ENCODE results near the gene BAIAP2L1. TPM values are rescaled to one million over a fixed set of nuclear protein-coding genes. Genes with fewer than 3 reads are reported as not detected.
"Not testable (repeated sequence)": the region's sequence is repeated elsewhere in the genome, so short reads cannot be mapped to it uniquely, and the experiment has no call there.

BAIAP2L1 gene
- 0.31 TPM for total RNA-seq

DNA sequence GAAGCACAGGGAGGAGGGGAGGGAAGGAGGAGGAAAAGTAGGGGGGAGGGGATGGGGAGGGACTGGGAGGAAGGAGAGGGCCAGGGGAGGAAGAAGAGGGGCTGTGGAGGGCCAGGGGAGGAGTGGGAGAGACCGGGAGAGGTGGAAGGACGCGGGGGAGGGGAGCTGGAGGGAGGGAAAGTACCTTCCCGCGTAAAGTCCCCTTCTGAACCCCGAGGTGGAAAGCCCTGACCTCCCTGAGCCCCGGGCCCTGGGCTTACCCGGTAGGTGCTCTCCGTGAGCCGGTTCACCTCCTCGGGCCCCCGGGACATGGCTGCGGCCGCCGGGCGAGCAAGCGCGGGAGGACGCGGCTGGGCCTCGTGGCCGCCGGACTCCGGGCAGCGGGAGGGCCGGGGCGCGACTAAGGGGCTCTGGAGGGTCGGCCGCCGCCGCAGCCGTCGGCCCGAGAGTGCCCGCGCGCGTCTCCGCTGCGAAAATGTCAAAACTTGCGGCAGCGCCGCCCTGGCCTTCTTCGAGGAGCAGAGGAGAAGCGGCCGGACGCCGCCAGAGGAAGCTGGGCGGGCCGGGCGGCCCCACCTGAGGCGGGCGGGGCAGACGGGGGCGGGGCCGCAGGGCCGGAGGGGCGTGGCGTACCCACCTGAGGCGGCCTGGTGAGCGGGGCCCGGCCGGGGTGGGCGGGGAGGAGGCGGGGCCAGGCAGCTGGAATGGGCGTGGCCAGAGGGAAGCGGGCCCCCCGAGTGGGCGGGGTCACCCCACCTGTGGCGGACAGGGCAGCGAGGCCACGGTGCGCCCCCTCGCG, at the start of gene BAIAP2L1:
Gene BAIAP2L1, minus strand, starts transcription at position 549 of the 799 bp plus-strand sequence. Its CDS starts 238 bp downstream, at position 311.
- Histone ChIP-seq H3K4me3 (ENCODE audit: low read length) (peak within 1 kb of the TSS; percentile 13), H3K4me1 (ENCODE audit: insufficient read depth, low read length) (peaks cover 9% of the 10 kb centered on the region), H3K27me3 (ENCODE audit: insufficient read depth, low read length) (peaks cover 32% of the 10 kb centered on the region), H3K9me3 (ENCODE audit: low read depth, low read length) (no peaks in the 10 kb centered on the region)

GRCh38 chr7:98448766-98449165, 47.9 kb upstream of the BAIAP2L1 start:
- H3K4me3 ChIP-seq (ENCODE audit: low read length), result no peak overlapping the region
- H3K4me1 ChIP-seq (ENCODE audit: insufficient read depth, low read length), result no peaks in the 10 kb centered on the region
- no peaks in the 10 kb centered on the region for H3K27me3 ChIP-seq (ENCODE audit: insufficient read depth, low read length)
- no peaks in the 10 kb centered on the region for H3K9me3 ChIP-seq (ENCODE audit: low read depth, low read length)

- H3K9me3 ChIP-seq (ENCODE audit: low read depth, low read length); H3K27me3 ChIP-seq (ENCODE audit: insufficient read depth, low read length); H3K4me1 ChIP-seq (ENCODE audit: insufficient read depth, low read length); H3K4me3 ChIP-seq (ENCODE audit: low read length): not testable (repeated sequence)
Measured at GRCh38 chr7:98440992-98441391, 40.1 kb upstream of the BAIAP2L1 start.

DNA sequence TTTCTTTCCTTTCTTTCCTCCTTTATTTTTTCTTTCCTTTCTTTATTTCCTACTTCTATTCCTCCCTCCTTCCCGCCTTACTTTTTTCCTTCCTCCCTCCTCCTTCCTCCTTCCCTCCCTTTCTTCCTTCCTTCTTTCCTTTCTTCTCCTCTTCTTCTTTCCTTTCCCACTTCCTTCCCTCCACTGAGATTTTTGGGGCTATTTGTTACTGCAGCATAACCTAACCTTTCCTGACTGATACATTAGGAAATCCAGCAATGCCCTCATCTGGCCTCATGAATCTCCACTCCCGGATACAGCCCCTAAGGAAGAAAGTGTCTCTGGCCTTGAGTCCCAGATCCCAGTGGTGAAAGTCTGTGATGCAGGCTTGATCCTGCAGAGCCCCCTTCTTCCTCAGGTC, 38.6 kb upstream of the BAIAP2L1 start:
- H3K4me1 ChIP-seq (ENCODE audit: insufficient read depth, low read length), result no peaks in the 10 kb centered on the region
- no peaks in the 10 kb centered on the region for H3K27me3 ChIP-seq (ENCODE audit: insufficient read depth, low read length)
- H3K4me3 ChIP-seq (ENCODE audit: low read length), result no peak overlapping the region
- no peaks in the 10 kb centered on the region for H3K9me3 ChIP-seq (ENCODE audit: low read depth, low read length)

GRCh38 chr7:98434087-98434486, 33.2 kb upstream of the BAIAP2L1 start:
- Histone ChIP-seq H3K4me1 (ENCODE audit: insufficient read depth, low read length) (no peaks in the 10 kb centered on the region), H3K27me3 (ENCODE audit: insufficient read depth, low read length) (no peaks in the 10 kb centered on the region), H3K9me3 (ENCODE audit: low read depth, low read length) (no peaks in the 10 kb centered on the region), H3K4me3 (ENCODE audit: low read length) (no peak overlapping the region)

- no peaks in the 10 kb centered on the region for H3K4me1 ChIP-seq (ENCODE audit: insufficient read depth, low read length)
- no peaks in the 10 kb centered on the region for H3K9me3 ChIP-seq (ENCODE audit: low read depth, low read length)
Measured at GRCh38 chr7:98429799-98430198, 28.9 kb upstream of the BAIAP2L1 start.

DNA sequence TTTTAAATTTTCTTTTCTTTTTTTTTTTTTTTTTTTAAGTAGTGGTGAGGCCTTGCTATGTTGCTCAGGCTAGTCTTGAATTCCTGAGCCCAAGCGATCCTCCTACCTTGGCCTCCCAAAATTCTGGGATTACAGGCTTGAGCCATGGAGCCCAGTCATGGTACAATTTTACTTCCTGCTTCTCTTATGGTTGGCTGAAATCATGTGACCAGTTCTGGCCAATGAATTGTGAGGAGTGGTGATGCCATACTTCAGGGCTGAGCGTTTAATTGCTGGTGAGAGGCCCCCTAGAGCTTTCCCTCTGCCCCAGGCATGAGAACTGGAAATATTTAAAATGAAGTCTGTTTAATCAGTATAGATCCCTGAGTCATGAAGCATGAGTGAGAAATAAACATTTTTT, 22.2 kb upstream of the BAIAP2L1 start:
- Histone ChIP-seq H3K4me3 (ENCODE audit: low read length) (no peak overlapping the region), H3K27me3 (ENCODE audit: insufficient read depth, low read length) (no peaks in the 10 kb centered on the region), H3K4me1 (ENCODE audit: insufficient read depth, low read length) (no peaks in the 10 kb centered on the region), H3K9me3 (ENCODE audit: low read depth, low read length) (no peaks in the 10 kb centered on the region)

More at GRCh38 chr7:98429799-98430198, 28.9 kb upstream of the BAIAP2L1 start:
- Histone ChIP-seq H3K27me3 (ENCODE audit: insufficient read depth, low read length) (no peaks in the 10 kb centered on the region), H3K4me3 (ENCODE audit: low read length) (no peak overlapping the region)

DNA sequence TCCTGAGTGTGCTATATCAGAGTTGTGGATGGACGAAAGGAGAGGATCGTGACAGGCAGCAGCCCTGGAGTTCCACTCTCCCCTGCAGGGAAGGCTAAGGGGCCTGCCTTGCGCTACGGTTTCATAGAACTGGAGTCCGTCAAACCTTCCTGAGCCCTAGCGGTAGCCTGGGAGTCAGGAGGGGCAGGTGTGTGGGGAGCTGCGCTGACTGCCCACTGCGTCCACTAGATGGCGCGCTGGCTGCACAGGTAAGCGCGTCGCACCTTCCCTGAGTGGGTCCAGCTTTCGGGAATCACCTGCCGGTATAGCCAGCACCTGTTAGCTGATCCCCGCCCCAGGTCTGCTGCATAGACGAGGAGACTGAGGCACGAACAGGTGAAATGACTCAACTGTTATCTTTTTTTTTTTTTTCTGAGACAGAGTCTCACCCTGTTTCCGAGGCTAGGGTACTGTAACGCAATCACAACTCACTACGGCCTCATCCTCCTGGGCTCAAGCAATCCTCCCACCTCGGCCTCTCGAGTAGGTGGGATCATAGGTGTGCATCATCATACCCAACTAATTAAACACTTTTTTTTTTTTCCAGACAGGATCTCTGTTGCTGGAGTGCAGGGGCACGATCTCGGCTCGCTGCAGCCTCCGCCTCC, 20.2 kb upstream of the BAIAP2L1 start:
- Histone ChIP-seq H3K4me3 (ENCODE audit: low read length) (no peak overlapping the region), H3K4me1 (ENCODE audit: insufficient read depth, low read length) (no peaks in the 10 kb centered on the region), H3K27me3 (ENCODE audit: insufficient read depth, low read length) (no peaks in the 10 kb centered on the region), H3K9me3 (ENCODE audit: low read depth, low read length) (no peaks in the 10 kb centered on the region)

DNA sequence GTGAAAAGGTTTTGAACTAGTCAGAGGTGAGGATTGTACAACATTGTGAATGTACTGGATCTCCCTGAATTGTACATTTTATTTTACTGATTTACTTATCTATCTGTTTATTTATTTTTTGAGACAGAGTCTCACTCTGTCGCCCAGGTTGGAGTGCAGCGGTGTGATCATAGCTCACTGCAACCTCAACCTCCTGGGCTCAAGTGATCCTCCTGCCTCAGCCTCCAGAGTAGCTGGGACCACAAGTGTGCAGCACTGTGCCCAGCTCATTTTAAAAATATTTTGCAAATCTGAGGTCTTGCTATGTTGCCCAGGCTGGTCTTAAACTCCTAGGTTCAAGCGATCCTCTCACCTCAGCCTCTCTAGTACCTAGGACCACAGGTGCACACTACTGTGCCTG, 19.1 kb upstream of the BAIAP2L1 start:
- H3K4me1 ChIP-seq (ENCODE audit: insufficient read depth, low read length); H3K9me3 ChIP-seq (ENCODE audit: low read depth, low read length); H3K4me3 ChIP-seq (ENCODE audit: low read length); H3K27me3 ChIP-seq (ENCODE audit: insufficient read depth, low read length): not testable (repeated sequence)

DNA sequence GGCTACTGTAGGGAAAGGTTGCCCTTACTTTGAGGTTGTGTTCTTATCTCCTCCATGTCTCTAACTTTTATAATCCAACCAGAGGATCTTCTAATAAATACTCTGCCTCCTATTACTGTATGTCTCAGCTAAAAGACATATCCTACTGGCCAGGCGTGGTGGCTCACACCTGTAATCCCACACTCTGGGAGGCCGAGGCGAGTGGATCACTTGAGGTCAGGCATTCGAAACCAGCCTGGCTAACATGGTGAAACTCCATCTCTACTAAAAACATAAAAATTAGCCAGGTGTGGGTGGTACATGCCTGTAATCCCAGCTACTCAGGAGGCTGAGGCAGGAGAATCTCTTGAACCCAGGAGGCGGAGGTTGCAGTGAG, 18.4 kb upstream of the BAIAP2L1 start:
- H3K4me3 ChIP-seq (ENCODE audit: low read length); H3K27me3 ChIP-seq (ENCODE audit: insufficient read depth, low read length); H3K4me1 ChIP-seq (ENCODE audit: insufficient read depth, low read length); H3K9me3 ChIP-seq (ENCODE audit: low read depth, low read length): not testable (repeated sequence)

- Histone ChIP-seq H3K27me3 (ENCODE audit: insufficient read depth, low read length) (no peaks in the 10 kb centered on the region), H3K4me3 (ENCODE audit: low read length) (no peak overlapping the region), H3K9me3 (ENCODE audit: low read depth, low read length) (no peaks in the 10 kb centered on the region), H3K4me1 (ENCODE audit: insufficient read depth, low read length) (no peaks in the 10 kb centered on the region)
Measured at GRCh38 chr7:98418636-98419315, 17.9 kb upstream of the BAIAP2L1 start.

DNA sequence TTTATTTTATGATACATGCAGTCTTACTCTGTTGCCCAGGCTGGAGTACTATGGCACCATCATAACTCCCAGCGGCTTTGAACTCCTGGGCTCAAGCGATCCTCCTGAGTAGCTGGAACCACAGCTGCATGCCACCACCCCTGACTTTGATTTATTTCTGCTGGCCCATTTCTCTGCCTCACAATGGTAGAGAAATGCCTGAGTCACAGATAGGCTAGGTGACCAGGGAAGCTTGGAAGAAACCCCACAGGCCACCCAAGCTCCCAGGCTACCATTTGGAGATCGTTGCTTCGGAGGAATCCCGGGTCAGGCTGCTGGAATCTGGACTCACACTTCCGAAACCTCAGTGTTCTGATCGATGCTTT, 17.4 kb upstream of the BAIAP2L1 start:
- Histone ChIP-seq H3K9me3 (ENCODE audit: low read depth, low read length) (no peaks in the 10 kb centered on the region), H3K4me1 (ENCODE audit: insufficient read depth, low read length) (no peaks in the 10 kb centered on the region), H3K4me3 (ENCODE audit: low read length) (no peak overlapping the region), H3K27me3 (ENCODE audit: insufficient read depth, low read length) (no peaks in the 10 kb centered on the region)

DNA sequence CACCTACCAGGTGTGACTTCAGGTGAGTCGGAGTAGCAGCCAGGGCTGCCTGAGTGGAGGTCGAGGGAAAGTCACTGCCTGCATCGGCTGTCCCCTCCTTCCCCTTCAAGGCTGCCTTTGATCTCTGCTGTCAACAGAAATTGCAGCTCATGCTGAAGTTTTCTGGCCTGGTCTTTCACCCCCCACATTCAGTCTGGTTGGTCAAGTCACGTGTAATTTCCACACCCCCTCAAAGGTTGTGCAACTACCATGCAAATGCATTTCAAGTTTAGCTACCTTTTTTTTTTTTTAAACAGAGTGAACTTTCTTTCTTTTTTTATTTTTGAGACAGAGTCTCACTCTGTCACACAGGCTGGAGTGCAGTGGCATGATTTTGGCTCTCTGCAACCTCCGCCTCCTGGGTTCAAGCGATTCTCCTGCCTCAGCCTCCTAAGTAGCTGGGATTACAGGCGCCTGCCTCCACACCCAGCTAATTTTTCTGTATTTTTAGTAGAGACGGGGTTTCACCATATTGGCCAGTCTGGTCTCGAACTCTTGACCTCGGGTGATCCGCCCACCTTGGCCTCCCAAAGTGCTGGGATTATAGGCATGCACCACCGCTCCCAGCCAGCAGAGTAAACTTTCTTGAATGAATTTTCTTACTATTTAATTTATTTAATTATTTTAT, 16.8 kb upstream of the BAIAP2L1 start:
- H3K4me3 ChIP-seq (ENCODE audit: low read length); H3K9me3 ChIP-seq (ENCODE audit: low read depth, low read length); H3K4me1 ChIP-seq (ENCODE audit: insufficient read depth, low read length); H3K27me3 ChIP-seq (ENCODE audit: insufficient read depth, low read length): not testable (repeated sequence)

DNA sequence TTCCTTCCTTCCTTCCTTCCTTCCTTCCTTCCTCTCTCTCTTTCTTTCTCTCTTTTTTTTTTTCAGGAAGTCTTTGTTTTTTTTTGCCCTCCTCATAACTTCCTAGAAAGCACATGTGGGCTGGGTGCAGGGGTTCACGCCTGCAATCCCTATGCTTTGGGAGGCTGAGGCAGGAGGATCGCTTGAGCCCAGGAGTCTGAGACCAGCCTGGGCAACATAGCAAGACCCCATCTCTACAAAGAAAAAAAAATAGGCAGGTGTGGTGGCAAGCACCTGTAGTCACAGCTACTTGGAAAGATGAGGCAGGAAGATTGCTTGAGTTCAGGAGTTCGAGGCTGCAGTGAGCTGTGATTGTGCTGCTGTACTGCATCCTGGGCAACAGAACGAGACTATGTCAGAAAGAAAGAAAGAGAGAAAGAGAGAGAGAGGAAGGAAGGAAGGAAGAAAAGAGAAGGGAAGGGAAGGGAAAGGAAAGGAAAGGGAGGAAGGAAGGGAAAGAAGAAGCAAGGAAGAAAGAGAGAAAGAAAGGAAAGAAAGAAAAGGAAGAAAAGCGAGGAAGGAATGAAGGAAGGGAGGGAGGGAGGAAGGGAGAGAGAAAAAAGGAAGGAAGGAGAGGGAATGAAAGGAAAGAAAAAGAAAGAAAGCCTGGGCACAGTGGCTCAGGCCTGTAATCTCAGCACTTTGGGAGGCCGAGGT, 13.5 kb upstream of the BAIAP2L1 start:
- Histone ChIP-seq H3K27me3 (ENCODE audit: insufficient read depth, low read length) (no peaks in the 10 kb centered on the region), H3K9me3 (ENCODE audit: low read depth, low read length) (no peaks in the 10 kb centered on the region), H3K4me1 (ENCODE audit: insufficient read depth, low read length) (no peaks in the 10 kb centered on the region), H3K4me3 (ENCODE audit: low read length) (no peak overlapping the region)

DNA sequence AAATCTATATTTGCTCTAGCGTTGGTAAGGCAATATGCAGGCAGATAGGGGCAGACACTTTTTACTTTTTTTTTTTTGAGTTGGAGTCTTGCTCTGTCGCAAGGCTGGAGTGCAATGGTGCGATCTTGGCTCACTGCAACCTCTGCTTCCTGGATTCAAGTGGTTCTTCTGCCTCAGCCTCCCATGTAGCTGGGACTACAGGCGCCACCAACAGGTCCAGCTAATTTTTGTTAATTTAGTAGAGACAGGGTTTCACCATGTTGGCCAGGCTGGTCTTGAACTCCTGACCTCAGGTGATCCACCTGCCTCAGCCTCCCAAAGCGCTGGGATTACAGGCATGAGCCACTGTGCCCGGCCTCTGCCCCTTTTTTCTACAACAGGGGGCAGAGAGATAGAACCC, 12.8 kb upstream of the BAIAP2L1 start:
- H3K27me3 ChIP-seq (ENCODE audit: insufficient read depth, low read length); H3K4me1 ChIP-seq (ENCODE audit: insufficient read depth, low read length); H3K4me3 ChIP-seq (ENCODE audit: low read length); H3K9me3 ChIP-seq (ENCODE audit: low read depth, low read length): not testable (repeated sequence)
